ENCODE data around the gene BMP6.

- TF ChIP-seq CTCF (IDR thresholded peaks at IDR 0.05) (no peak), SMC3 (IDR thresholded peaks at IDR 0.05) (no peak), EP300 (IDR thresholded peaks at IDR 0.05) (no peak), POLR2A (IDR thresholded peaks at IDR 0.05; ENCODE audit: low read length) (no peak), REST (IDR thresholded peaks at IDR 0.05) (no peak), CEBPB (IDR thresholded peaks at IDR 0.05) (no peak), MAX (IDR thresholded peaks at IDR 0.05) (no peak), RARB (CRISPR knock-in tag; IDR thresholded peaks at IDR 0.05) (no peak), PBX3 (IDR thresholded peaks at IDR 0.05) (no peak), RAD21 (conservative IDR thresholded peaks at IDR 0.05 in 1 of 2, IDR thresholded peaks at IDR 0.05 in 1 of 2) (no peak)
Measured at GRCh38 chr6:7902221-7902620, 176.3 kb downstream of the BMP6 start.
